ENCODE measurements around the gene NCK1. TPM values are rescaled to one million over a fixed set of nuclear protein-coding genes. Genes with fewer than 3 reads are reported as not detected.

The NCK1 gene
- total and polyA plus RNA-seq, 2 of the 13 experiments (the other 11 are each of a cell fraction or from before 2014, with no cell fraction given) = 14.7 to 30.4 TPM

DNA sequence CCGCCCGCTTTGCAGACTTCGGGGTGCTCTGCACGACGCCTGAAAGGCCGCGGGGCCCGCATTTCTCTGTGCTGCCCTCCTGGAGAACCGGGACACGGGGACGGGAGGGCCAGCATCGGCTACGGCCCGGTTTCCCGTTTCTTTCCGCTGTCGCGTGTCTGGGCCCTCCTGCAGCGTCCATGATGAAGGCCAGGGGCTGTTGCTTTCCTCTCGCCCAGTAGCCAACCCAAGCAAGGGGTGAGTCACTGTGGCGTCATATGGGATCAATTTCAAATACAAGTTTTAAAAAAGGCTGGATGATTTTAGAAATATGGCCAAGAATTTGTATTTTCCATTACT, 42.6 kb upstream of the NCK1 start (continued):
- TF ChIP-seq KLF13 (CRISPR knock-in tag; IDR thresholded peaks at IDR 0.05) (no peak), ZNF234 (CRISPR knock-in tag; conservative IDR thresholded peaks at IDR 0.05) (no peak; the same call in 1 of the 2 replicates), TBX3 (IDR thresholded peaks at IDR 0.05; ENCODE audit: borderline replicate concordance) (no peak), HOXA3 (CRISPR knock-in tag; IDR thresholded peaks at IDR 0.05) (no peak; the same call in 1 of the 2 replicates), ZNF564 (CRISPR knock-in tag; IDR thresholded peaks at IDR 0.05) (no peak), KAT7 (CRISPR knock-in tag; IDR thresholded peaks at IDR 0.05; ENCODE audit: borderline replicate concordance) (no peak), ZNF136 (CRISPR knock-in tag; IDR thresholded peaks at IDR 0.05; ENCODE audit: low read depth) (no peak), LCORL (IDR thresholded peaks at IDR 0.05) (no peak), LCORL (CRISPR knock-in tag; IDR thresholded peaks at IDR 0.05) (0 out of 2 replicates have a peak, but pooled peaks have one; percentile 32), FOSL2 (CRISPR knock-in tag; IDR thresholded peaks at IDR 0.05) (no peak; the same call in 1 of the 2 replicates), ZNF710 (CRISPR knock-in tag; IDR thresholded peaks at IDR 0.05; ENCODE audit: borderline replicate concordance) (no peak), RNF2 (conservative IDR thresholded peaks at IDR 0.05; ENCODE audit: low read depth) (no peak), ZSCAN29 (CRISPR knock-in tag; conservative IDR thresholded peaks at IDR 0.05) (no peak), MXI1 (IDR thresholded peaks at IDR 0.05; ENCODE audit: borderline replicate concordance, low read depth, low read length) (no peak), MAFG (CRISPR knock-in tag; IDR thresholded peaks at IDR 0.05) (0 out of 2 replicates have a peak, but pooled peaks have one; percentile 14), HES4 (CRISPR knock-in tag; IDR thresholded peaks at IDR 0.05; ENCODE audit: borderline replicate concordance) (no peak), ZNF282 (IDR thresholded peaks at IDR 0.05; ENCODE audit: partially characterized antibody) (no peak), ZNF3 (CRISPR knock-in tag; IDR thresholded peaks at IDR 0.05) (no peak), SIN3B (IDR thresholded peaks at IDR 0.05; ENCODE audit: low read length) (no peak), MED1 (CRISPR knock-in tag; IDR thresholded peaks at IDR 0.05) (no peak), ZNF891 (CRISPR knock-in tag; IDR thresholded peaks at IDR 0.05) (no peak), ZNF275 (CRISPR knock-in tag; IDR thresholded peaks at IDR 0.05; ENCODE audit: borderline replicate concordance) (no peak), ZNF142 (CRISPR knock-in tag; IDR thresholded peaks at IDR 0.05) (no peak), ZNF33A (CRISPR knock-in tag; IDR thresholded peaks at IDR 0.05; ENCODE audit: borderline replicate concordance) (peak; percentile 33; the same call in 1 of the 2 replicates), ZNF143 (CRISPR knock-in tag; IDR thresholded peaks at IDR 0.05) (no peak), NFKBIZ (CRISPR knock-in tag; IDR thresholded peaks at IDR 0.05) (no peak)
